Activated CD8-positive, alpha-beta memory T cell treated with anti-CD3 and anti-CD28 coated beads, Interleukin-2, amount 10 ng/mL, durations not matched to agents 7 days and 5 days (primary cell): Measurements from ENCODE around the gene HPCAL1. TPM values are rescaled to one million over a fixed set of nuclear protein-coding genes. Genes with fewer than 3 reads are reported as not detected.

Source experiments
- ATAC-seq: fragments of 150-1000 bp; cut with Tn5 transposase; one replicate; pipeline ENCODE4 v1.10.0; 2021; ENCODE audit warnings: moderate library complexity
- CTCF ChIA-PET: fragments of 350-600 bp; sonication (Branson Sonifier 250); formaldehyde crosslinking; loops from one replicate; lab custom pipeline; 2021; ENCODE audit warnings: antibody characterized with exemption; lab: Charles Lee
- DNase-seq: peaks from one replicate; pipeline ENCODE4 v3.0.0-alpha.2; 2020
- H3K27ac Mint-ChIP-seq: one replicate; pipeline ENCODE4 v1.8.0; 2021; ENCODE audit warnings: mild to moderate bottlenecking, mixed read lengths
- H3K27me3 Mint-ChIP-seq: one replicate; pipeline ENCODE4 v1.8.0; 2021; ENCODE audit warnings: mixed read lengths
- H3K36me3 Mint-ChIP-seq: one replicate; pipeline ENCODE4 v1.8.0; 2021; ENCODE audit warnings: mild to moderate bottlenecking, mixed read lengths
- H3K4me1 Mint-ChIP-seq: one replicate; pipeline ENCODE4 v1.8.0; 2021; ENCODE audit warnings: mixed read lengths
- H3K4me3 Mint-ChIP-seq: one replicate; pipeline ENCODE4 v1.8.0; 2021; ENCODE audit warnings: mild to moderate bottlenecking, moderate library complexity, mixed read lengths
- H3K9me3 Mint-ChIP-seq: one replicate; pipeline ENCODE4 v1.8.0; 2022; ENCODE audit warnings: low read depth, mixed read lengths
- total RNA-seq, 2 experiments: library from RNA; stranded (reverse); gene quantifications; one replicate each; pipeline ENCODE4 v1.2.3, GENCODE V29; 2021

Gene HPCAL1
- total RNA-seq, 2 experiments from 2014 or later: 29.0 to 47.0 TPM

DNA sequence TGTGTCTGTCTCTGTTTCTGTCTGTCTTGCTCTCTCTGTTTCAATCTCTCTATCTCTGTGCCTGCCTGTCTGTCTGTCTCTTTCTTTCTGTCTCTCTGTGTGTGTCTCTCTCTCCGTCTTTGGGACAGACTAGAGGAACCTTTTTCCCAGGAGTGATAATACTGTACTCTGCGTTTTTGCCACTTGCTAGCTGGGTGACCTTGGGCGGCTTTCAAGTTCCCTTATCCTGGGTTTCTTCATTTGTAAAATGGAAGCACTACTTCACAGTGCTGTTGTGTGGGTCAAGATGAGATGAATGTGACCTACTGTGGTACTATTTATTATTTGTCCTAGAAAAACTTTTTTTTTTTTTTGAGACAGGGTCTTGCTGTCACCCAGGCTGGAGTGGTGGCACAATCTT, 42.4 kb downstream of the HPCAL1 start:
- peaks cover 15% of the 10 kb centered on the region for H3K4me1 Mint-ChIP-seq
- H3K36me3 Mint-ChIP-seq: no peaks in the 10 kb centered on the region
- CTCF ChIA-PET: interaction anchor here (0.6 to 1.2 kb wide), 2 partner anchors 14 to 40 kb away, joined by 3 to 4 read pairs; no protein-coding TSS in a partner anchor
- ATAC-seq (no peak), DNase-seq (no peak)
- H3K27me3 Mint-ChIP-seq: no peaks in the 10 kb centered on the region
- no peak overlapping the region for H3K27ac Mint-ChIP-seq
- no peak overlapping the region for H3K4me3 Mint-ChIP-seq
- H3K9me3 Mint-ChIP-seq: no peaks in the 10 kb centered on the region

DNA sequence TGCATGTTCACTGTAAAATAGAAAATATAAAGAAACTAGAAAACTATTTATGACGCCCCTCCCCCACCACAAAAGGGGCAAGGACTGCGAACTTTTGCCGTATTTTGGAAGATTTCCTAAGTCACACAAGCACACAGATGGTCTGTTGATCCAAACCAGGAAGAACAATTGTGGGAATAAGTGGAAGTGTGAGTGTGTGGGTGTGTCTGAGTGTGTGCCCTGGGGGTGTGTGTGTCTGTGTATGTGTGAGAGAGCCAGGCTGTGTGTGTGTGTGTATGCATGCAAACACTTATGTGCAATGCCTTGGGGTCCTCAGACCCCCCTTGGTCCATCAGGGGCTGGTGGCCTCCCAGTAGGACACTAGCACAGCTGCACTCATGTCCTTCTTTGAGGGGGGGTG, 43.1 kb downstream of the HPCAL1 start:
- CTCF ChIA-PET: interaction anchor here (1.2 kb wide), 1 partner anchor 15 kb away, joined by 4 read pairs; no protein-coding TSS in a partner anchor
- Mint-ChIP-seq H3K27me3 (no peaks in the 10 kb centered on the region), H3K4me1 (peaks cover 15% of the 10 kb centered on the region), H3K36me3 (no peaks in the 10 kb centered on the region), H3K27ac (no peak overlapping the region), H3K9me3 (no peaks in the 10 kb centered on the region), H3K4me3 (no peak overlapping the region)
- no peak for ATAC-seq
- no peak for DNase-seq

- DNase-seq (no peak), ATAC-seq (no peak)
- CTCF ChIA-PET: no interaction called here
- no peaks in the 10 kb centered on the region for H3K9me3 Mint-ChIP-seq
- H3K27ac Mint-ChIP-seq: no peak overlapping the region
- peaks cover 9% of the 10 kb centered on the region for H3K4me1 Mint-ChIP-seq
- H3K4me3 Mint-ChIP-seq: no peak overlapping the region
- H3K36me3 Mint-ChIP-seq: no peaks in the 10 kb centered on the region
- H3K27me3 Mint-ChIP-seq: no peaks in the 10 kb centered on the region
These were observed 44.3 kb downstream of the HPCAL1 start for GRCh38 chr2:10346929-10347561.

GRCh38 chr2:10347562-10347948, 44.9 kb downstream of the HPCAL1 start:
- ATAC-seq: no peak
- no peak for DNase-seq
- no peaks in the 10 kb centered on the region for H3K36me3 Mint-ChIP-seq
- CTCF ChIA-PET: no interaction called here
- H3K27me3 Mint-ChIP-seq: no peaks in the 10 kb centered on the region
- no peak overlapping the region for H3K27ac Mint-ChIP-seq
- peaks cover 9% of the 10 kb centered on the region for H3K4me1 Mint-ChIP-seq
- no peaks in the 10 kb centered on the region for H3K9me3 Mint-ChIP-seq
- H3K4me3 Mint-ChIP-seq: no peak overlapping the region

- no peak for ATAC-seq
- CTCF ChIA-PET: interaction anchor here (0.8 kb wide), 1 partner anchor 60 kb away, joined by 3 read pairs; no protein-coding TSS in a partner anchor
- no peaks in the 10 kb centered on the region for H3K36me3 Mint-ChIP-seq
- no peak overlapping the region for H3K27ac Mint-ChIP-seq
- no peak for DNase-seq
- H3K9me3 Mint-ChIP-seq: no peaks in the 10 kb centered on the region
- peaks cover 9% of the 10 kb centered on the region for H3K4me1 Mint-ChIP-seq
- H3K27me3 Mint-ChIP-seq: no peaks in the 10 kb centered on the region
- H3K4me3 Mint-ChIP-seq: no peak overlapping the region
These were observed 46.2 kb downstream of the HPCAL1 start for GRCh38 chr2:10348891-10349290.

GRCh38 chr2:10350761-10351160, 48.1 kb downstream of the HPCAL1 start:
- peaks cover 4% of the 10 kb centered on the region for H3K4me1 Mint-ChIP-seq
- H3K9me3 Mint-ChIP-seq: no peaks in the 10 kb centered on the region
- H3K4me3 Mint-ChIP-seq: no peak overlapping the region
- CTCF ChIA-PET: interaction anchor here (1.3 kb wide), 1 partner anchor 24 kb away, joined by 3 read pairs; no protein-coding TSS in a partner anchor
- no peak overlapping the region for H3K27ac Mint-ChIP-seq
- DNase-seq (no peak), ATAC-seq (no peak)
- H3K27me3 Mint-ChIP-seq: no peaks in the 10 kb centered on the region
- H3K36me3 Mint-ChIP-seq: no peaks in the 10 kb centered on the region

DNA sequence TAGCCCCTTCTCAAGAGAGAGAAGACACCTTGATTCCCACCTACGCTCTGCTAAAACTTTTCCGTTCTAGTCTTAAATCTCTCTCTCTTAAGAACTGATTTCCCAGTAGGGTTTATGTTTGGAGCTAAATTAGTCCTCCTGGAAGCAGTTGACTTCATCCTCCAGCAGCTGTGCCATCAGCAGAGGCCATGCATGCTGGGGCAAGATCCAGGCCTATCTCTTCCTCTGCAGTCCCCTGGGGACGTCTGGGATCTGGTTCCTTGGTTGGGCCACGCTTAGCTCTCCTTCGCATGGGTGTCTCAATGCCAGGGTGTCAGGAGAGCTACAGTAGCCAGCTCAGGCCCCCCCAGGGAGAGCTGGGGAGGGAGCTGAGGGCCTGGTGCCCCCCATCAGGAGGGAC, 49.7 kb downstream of the HPCAL1 start:
- ATAC-seq: no peak
- Mint-ChIP-seq H3K4me3 (no peak overlapping the region), H3K36me3 (no peaks in the 10 kb centered on the region)

DNA sequence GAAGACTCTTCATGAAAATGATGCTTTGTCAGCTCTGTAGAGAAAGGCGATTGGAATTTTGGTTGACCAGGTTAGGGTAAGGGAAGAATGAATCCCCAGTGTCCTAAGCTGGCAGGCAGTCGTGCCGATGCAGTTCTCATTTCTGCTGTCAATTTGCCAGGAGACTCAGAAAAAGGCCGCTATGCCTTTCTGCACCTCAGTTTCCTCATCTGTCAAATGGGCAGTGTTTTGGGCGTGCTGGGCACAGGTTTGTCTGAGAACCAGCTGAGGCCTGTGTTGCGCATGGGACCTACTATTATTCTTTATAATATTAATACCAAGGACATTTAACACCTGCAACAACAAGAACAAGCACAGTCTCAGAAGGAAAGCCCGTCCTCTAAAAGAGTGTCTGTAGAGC, 50.3 kb downstream of the HPCAL1 start:
- CTCF ChIA-PET: no interaction called here
- H3K4me1 Mint-ChIP-seq: peaks cover 4% of the 10 kb centered on the region
- no peak overlapping the region for H3K4me3 Mint-ChIP-seq
- no peak for DNase-seq
- no peaks in the 10 kb centered on the region for H3K27me3 Mint-ChIP-seq
- no peaks in the 10 kb centered on the region for H3K36me3 Mint-ChIP-seq
- H3K27ac Mint-ChIP-seq: no peak overlapping the region
- no peak for ATAC-seq
- no peaks in the 10 kb centered on the region for H3K9me3 Mint-ChIP-seq

More for the DNA sequence above, 49.7 kb downstream of the HPCAL1 start:
- Mint-ChIP-seq H3K4me1 (peaks cover 4% of the 10 kb centered on the region), H3K9me3 (no peaks in the 10 kb centered on the region), H3K27me3 (no peaks in the 10 kb centered on the region), H3K27ac (no peak overlapping the region)
- CTCF ChIA-PET: no interaction called here
- DNase-seq: no peak

DNA sequence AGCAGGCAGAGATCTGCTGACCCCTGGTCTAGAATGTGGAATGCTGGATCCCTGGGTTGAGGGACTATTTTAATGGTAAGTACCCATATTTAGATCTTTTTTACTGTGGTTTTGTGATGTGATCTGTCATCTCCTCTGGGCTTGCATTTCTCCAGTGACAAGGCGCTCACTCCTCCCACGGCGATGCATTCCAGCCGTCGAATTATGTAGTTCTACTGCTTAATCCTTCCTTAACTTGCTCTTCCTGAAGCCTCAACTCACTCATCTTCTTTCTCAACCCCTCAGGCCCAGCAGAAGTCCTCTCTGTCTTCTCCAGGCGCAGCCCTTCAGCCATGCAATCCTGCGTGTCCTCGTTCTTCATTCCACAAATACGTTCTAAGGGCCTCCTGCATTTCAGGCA, 51.2 kb downstream of the HPCAL1 start:
- CTCF ChIA-PET: no interaction called here
- H3K27ac Mint-ChIP-seq: no peak overlapping the region
- H3K36me3 Mint-ChIP-seq: no peaks in the 10 kb centered on the region
- DNase-seq: no peak
- H3K4me1 Mint-ChIP-seq: peaks cover 4% of the 10 kb centered on the region
- H3K9me3 Mint-ChIP-seq: no peaks in the 10 kb centered on the region
- no peak for ATAC-seq
- no peak overlapping the region for H3K4me3 Mint-ChIP-seq
- no peaks in the 10 kb centered on the region for H3K27me3 Mint-ChIP-seq

GRCh38 chr2:10354399-10354798, 51.7 kb downstream of the HPCAL1 start:
- ATAC-seq (no peak), DNase-seq (no peak)
- Mint-ChIP-seq H3K27me3 (no peaks in the 10 kb centered on the region), H3K9me3 (no peaks in the 10 kb centered on the region), H3K4me1 (peaks cover 4% of the 10 kb centered on the region), H3K36me3 (no peaks in the 10 kb centered on the region), H3K4me3 (no peak overlapping the region), H3K27ac (no peak overlapping the region)
- CTCF ChIA-PET: no interaction called here

GRCh38 chr2:10355471-10356438, 53.1 kb downstream of the HPCAL1 start:
- CTCF ChIA-PET: interaction anchor here (0.7 kb wide), 1 partner anchor 182 kb away, joined by 5 read pairs; no protein-coding TSS in a partner anchor
- H3K36me3 Mint-ChIP-seq: no peaks in the 10 kb centered on the region
- no peaks in the 10 kb centered on the region for H3K4me1 Mint-ChIP-seq

GRCh38 chr2:10356439-10356811, 53.7 kb downstream of the HPCAL1 start:
- Mint-ChIP-seq H3K9me3 (no peaks in the 10 kb centered on the region), H3K27ac (no peak overlapping the region), H3K27me3 (no peaks in the 10 kb centered on the region), H3K4me3 (no peak overlapping the region), H3K4me1 (no peaks in the 10 kb centered on the region), H3K36me3 (no peaks in the 10 kb centered on the region)
- DNase-seq (no peak), ATAC-seq (no peak)
- CTCF ChIA-PET: interaction anchor here (0.9 kb wide), 1 partner anchor 52 kb away, joined by 3 read pairs; no protein-coding TSS in a partner anchor

More at GRCh38 chr2:10355471-10356438, 53.1 kb downstream of the HPCAL1 start:
- no peaks in the 10 kb centered on the region for H3K27me3 Mint-ChIP-seq
- DNase-seq (no peak), ATAC-seq (no peak)
- H3K27ac Mint-ChIP-seq: no peak overlapping the region
- H3K4me3 Mint-ChIP-seq: no peak overlapping the region
- H3K9me3 Mint-ChIP-seq: no peaks in the 10 kb centered on the region
